Spinal cord (tissue), 10 donors: ENCODE results near the gene DZANK1. TPM values are rescaled to one million over a fixed set of nuclear protein-coding genes. Genes with fewer than 3 reads are reported as not detected.
"Not testable (repeated sequence)": the region's sequence is repeated elsewhere in the genome, so short reads cannot be mapped to it uniquely, and the experiment has no call there.

Experiments used
- DNase-seq, 6 donors: peaks; one replicate each; pipeline versions ENCODE4 v3.0.0 to v3.0.0-alpha.2; 2013 to 2015; ENCODE audit warnings: low spot score in 6 of 6, low read depth in 4 of 6
- H3K27ac ChIP-seq: one replicate; pipeline ENCODE4 v1.5.1; 2013; ENCODE audit warnings: low read depth, low read length, control low read depth
- H3K27me3 ChIP-seq: one replicate; pipeline ENCODE4 v1.6.1; 2013; ENCODE audit warnings: low read length; ENCODE audit not compliant: control insufficient read depth, insufficient read depth
- H3K36me3 ChIP-seq: one replicate; pipeline ENCODE4 v1.6.1; 2013; ENCODE audit warnings: low read length; ENCODE audit not compliant: control insufficient read depth, insufficient read depth
- H3K4me1 ChIP-seq: one replicate; pipeline ENCODE4 v1.6.1; 2013; ENCODE audit warnings: low read length; ENCODE audit not compliant: control insufficient read depth, insufficient read depth
- H3K4me3 ChIP-seq: one replicate; pipeline ENCODE4 v1.5.1; 2013; ENCODE audit warnings: low read depth, low read length, control low read depth
- H3K9me3 ChIP-seq: one replicate; pipeline ENCODE4 v1.6.1; 2013; ENCODE audit warnings: low read length; ENCODE audit not compliant: control insufficient read depth, insufficient read depth
- WGBS: methylation state at CpG from one replicate; pipeline ENCODE4 v1.1.5; 2013; ENCODE audit warnings: missing lambda C conversion rate; ENCODE audit not compliant: insufficient coverage; 5-methylcytosine and 5-hydroxymethylcytosine counted together
- polyA plus RNA-seq, 2 donors: library from polyadenylated mRNA; unstranded; fragments of 120-200 nt; gene quantifications; one replicate each; pipeline ENCODE4 v1.2.1, GENCODE V29; 2013; ENCODE audit not compliant: insufficient read length in 2 of 2
- total RNA-seq, 2 donors: library from RNA; depleted of rRNA in 1 of 2; stranded (reverse); fragments of 120-200 nt in 1 of 2; fragments of >200 nt in 1 of 2; gene quantifications; one replicate each; pipeline versions ENCODE4 v1.2.3 to v1.2.4, GENCODE V29; 2013 to 2014
- donor health status: healthy.

DZANK1 gene
- total and polyA plus RNA-seq, 4 donors = 3.2 to 11.1 (median 7.0) TPM

GRCh38 chr20:18414140-18414539, 52.7 kb downstream of the DZANK1 start:
- peaks cover 4% of the 10 kb centered on the region for H3K4me1 ChIP-seq
- no peaks in the 10 kb centered on the region for H3K36me3 ChIP-seq
- no peak for DNase-seq
- 78% methylated on average over 1 of the region's 5 CpGs for WGBS
- H3K9me3 ChIP-seq = no peaks in the 10 kb centered on the region
- H3K27ac ChIP-seq = no peak overlapping the region
- no peak overlapping the region for H3K4me3 ChIP-seq
- H3K27me3 ChIP-seq = no peaks in the 10 kb centered on the region

GRCh38 chr20:18412221-18412901, 54.5 kb downstream of the DZANK1 start:
- H3K4me3 ChIP-seq = no peak overlapping the region
- WGBS = 80% methylated on average over 3 of the region's 6 CpGs
- no peak for DNase-seq
- no peaks in the 10 kb centered on the region for H3K27me3 ChIP-seq
- H3K36me3 ChIP-seq = peaks cover 4% of the 10 kb centered on the region
- H3K4me1 ChIP-seq = peaks cover 4% of the 10 kb centered on the region
- H3K27ac ChIP-seq = no peak overlapping the region
- H3K9me3 ChIP-seq = no peaks in the 10 kb centered on the region

GRCh38 chr20:18405826-18406225, 61.0 kb downstream of the DZANK1 start:
- H3K36me3 ChIP-seq = peaks cover 15% of the 10 kb centered on the region
- no peak for DNase-seq
- H3K27ac ChIP-seq = no peak overlapping the region
- peaks cover 7% of the 10 kb centered on the region for H3K9me3 ChIP-seq
- 87% methylated on average over 8 of the region's 8 CpGs for WGBS
- H3K4me3 ChIP-seq = no peak overlapping the region
- no peaks in the 10 kb centered on the region for H3K4me1 ChIP-seq
- H3K27me3 ChIP-seq = no peaks in the 10 kb centered on the region

- DNase-seq = no peak
- Histone ChIP-seq H3K27ac (no peak overlapping the region), H3K36me3 (peaks cover 18% of the 10 kb centered on the region), H3K4me1 (no peaks in the 10 kb centered on the region), H3K27me3 (no peaks in the 10 kb centered on the region), H3K9me3 (peaks cover 7% of the 10 kb centered on the region), H3K4me3 (no peak overlapping the region)
- no CpG with 5 or more reads among the region's 2 CpGs for WGBS
These were observed 62.7 kb downstream of the DZANK1 start for GRCh38 chr20:18404172-18404571.

- peak in 1 of 6 donors; percentile 5 for DNase-seq
- Histone ChIP-seq H3K4me3 (no peak overlapping the region), H3K27me3 (no peaks in the 10 kb centered on the region)
These were observed 63.6 kb downstream of the DZANK1 start for GRCh38 chr20:18403269-18403668.

GRCh38 chr20:18401305-18401704, 65.5 kb downstream of the DZANK1 start:
- WGBS = 96% methylated on average over 2 of the region's 3 CpGs
- DNase-seq = no peak

More at GRCh38 chr20:18403269-18403668, 63.6 kb downstream of the DZANK1 start:
- no peaks in the 10 kb centered on the region for H3K4me1 ChIP-seq
- H3K9me3 ChIP-seq = peaks cover 7% of the 10 kb centered on the region
- no peak overlapping the region for H3K27ac ChIP-seq
- peaks cover 18% of the 10 kb centered on the region for H3K36me3 ChIP-seq

GRCh38 chr20:18400460-18400859, 66.4 kb downstream of the DZANK1 start:
- WGBS = no CpG with 5 or more reads among the region's 2 CpGs
- H3K4me1 ChIP-seq = no peaks in the 10 kb centered on the region
- no peak overlapping the region for H3K27ac ChIP-seq
- H3K36me3 ChIP-seq = peaks cover 19% of the 10 kb centered on the region
- DNase-seq = no peak
- no peaks in the 10 kb centered on the region for H3K27me3 ChIP-seq
- H3K4me3 ChIP-seq = no peak overlapping the region
- peaks cover 5% of the 10 kb centered on the region for H3K9me3 ChIP-seq

More at GRCh38 chr20:18401305-18401704, 65.5 kb downstream of the DZANK1 start:
- Histone ChIP-seq H3K27me3 (no peaks in the 10 kb centered on the region), H3K9me3 (peaks cover 7% of the 10 kb centered on the region), H3K4me3 (no peak overlapping the region), H3K4me1 (no peaks in the 10 kb centered on the region), H3K27ac (no peak overlapping the region), H3K36me3 (peaks cover 19% of the 10 kb centered on the region)

- not testable (repeated sequence) for H3K4me3 ChIP-seq, H3K27ac ChIP-seq, H3K27me3 ChIP-seq, DNase-seq, H3K4me1 ChIP-seq, H3K9me3 ChIP-seq
- 100% methylated on average over 1 of the region's 8 CpGs for WGBS
- peaks cover 23% of the 10 kb centered on the region for H3K36me3 ChIP-seq
These were observed 68.1 kb downstream of the DZANK1 start for GRCh38 chr20:18398713-18399112.

- WGBS = 100% methylated on average over 1 of the region's 4 CpGs
- H3K27ac ChIP-seq = no peak overlapping the region
- H3K27me3 ChIP-seq = no peaks in the 10 kb centered on the region
- peaks cover 18% of the 10 kb centered on the region for H3K36me3 ChIP-seq
- H3K4me3 ChIP-seq = no peak overlapping the region
- no peaks in the 10 kb centered on the region for H3K4me1 ChIP-seq
- H3K9me3 ChIP-seq = peaks cover 4% of the 10 kb centered on the region
- no peak for DNase-seq
These were observed 69.8 kb downstream of the DZANK1 start for GRCh38 chr20:18397030-18397429.

- 71% methylated on average over 1 of the region's 1 CpG for WGBS
- H3K27ac ChIP-seq = no peak overlapping the region
- no peaks in the 10 kb centered on the region for H3K27me3 ChIP-seq
- no peak overlapping the region for H3K4me3 ChIP-seq
- peaks cover 12% of the 10 kb centered on the region for H3K36me3 ChIP-seq
- no peaks in the 10 kb centered on the region for H3K9me3 ChIP-seq
- no peaks in the 10 kb centered on the region for H3K4me1 ChIP-seq
- no peak for DNase-seq
These were observed 71.3 kb downstream of the DZANK1 start for GRCh38 chr20:18395544-18395943.
